H1 (cell line): Measurements from ENCODE around the gene TBC1D30.

Source experiments
- CTCF ChIP-seq, 3 experiments: IDR thresholded peaks; 1 replicate in 2 of 3; 2 replicates in 1 of 3; pipeline versions ENCODE4 v1.5.1 to v1.6.1; 2011; ENCODE audit warnings: low read length in 3 of 3, mild to moderate bottlenecking in 3 of 3, inconsistent platforms in 2 of 3, low read depth in 1 of 3, moderate library complexity in 1 of 3; ENCODE audit not compliant: insufficient read depth in 1 of 3; ENCODE audit errors: control extremely low read depth in 1 of 3
- GABPA ChIP-seq: IDR thresholded peaks from 2 replicates; pipeline ENCODE4 v1.6.1; 2011; ENCODE audit warnings: mild to moderate bottlenecking, low read length, moderate library complexity, borderline replicate concordance; ENCODE audit not compliant: insufficient read depth

GRCh38 chr12:64806173-64806572, 18.3 kb upstream of the TBC1D30 start:
- TF ChIP-seq GABPA (no peak), CTCF (IDR thresholded peaks at IDR 0.05; ENCODE audit: control extremely low read depth in 1 of 3, insufficient read depth in 1 of 3, low read depth in 1 of 3, low read length in 3 of 3) (no peak)
